ENCODE results near the gene CD1D. TPM values are rescaled to one million over a fixed set of nuclear protein-coding genes. Genes with fewer than 3 reads are reported as not detected.
A peak's percentile ranks its signal among the peaks of the same experiment; 100 is the strongest.

Gene CD1D
- total and polyA plus RNA-seq, 2 donors = 15.0 to 33.5 TPM

DNA sequence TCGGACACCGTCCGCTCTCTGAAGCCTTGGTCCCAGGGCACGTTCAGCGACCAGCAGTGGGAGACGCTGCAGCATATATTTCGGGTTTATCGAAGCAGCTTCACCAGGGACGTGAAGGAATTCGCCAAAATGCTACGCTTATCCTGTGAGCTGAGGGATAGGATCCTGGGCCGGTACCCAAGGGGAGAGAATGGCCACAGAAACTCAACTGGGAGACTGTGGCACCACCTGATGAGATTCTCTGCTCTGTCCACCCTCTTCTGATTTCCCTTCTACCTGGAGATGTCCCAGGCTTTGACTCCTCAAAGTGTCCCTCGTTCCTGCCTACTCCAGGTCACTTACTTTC is 855 bp downstream of the CD1D start:
- peak overlapping the region in 1 of 2 donors; percentile 77 for H3K27ac ChIP-seq (ENCODE audit: low read depth in 1 of 2, low read length in 1 of 2)

DNA sequence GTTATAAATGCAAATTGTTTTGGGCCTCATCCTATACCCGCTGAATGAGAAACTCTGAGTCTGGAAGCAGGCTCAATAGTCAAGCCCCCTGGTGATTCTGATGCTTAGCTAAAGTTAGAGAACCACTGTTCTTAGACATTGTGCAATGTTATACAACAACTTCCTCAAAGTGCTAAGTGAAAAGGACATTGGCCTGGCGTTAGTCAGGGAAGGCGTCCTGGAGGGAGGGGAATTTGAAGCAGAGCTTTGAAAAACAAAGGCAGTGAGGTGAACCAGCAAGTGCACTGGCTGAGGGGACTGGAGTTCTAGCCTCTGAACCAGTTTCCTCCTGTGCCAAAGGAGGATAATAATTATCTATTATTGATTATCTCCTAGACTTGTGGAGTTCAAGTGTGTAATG is 5.1 kb downstream of the CD1D start:
- Histone ChIP-seq H3K9me3 (ENCODE audit: control insufficient read depth in 2 of 2, insufficient read depth in 1 of 2, low read length in 1 of 2) (no peaks in the 10 kb centered on the region), H3K4me1 (ENCODE audit: control insufficient read depth in 2 of 2, insufficient read depth in 2 of 2, low read length in 2 of 2) (peaks cover 34 to 48% of the 10 kb centered on the region in 2 donors), H3K27ac (ENCODE audit: low read depth in 1 of 2, low read length in 1 of 2) (no peak overlapping the region), H3K4me3 (ENCODE audit: low read length in 2 of 2) (no peak overlapping the region), H3K27me3 (ENCODE audit: control insufficient read depth in 2 of 2, insufficient read depth in 1 of 2, low read length in 1 of 2) (peaks cover 0 to 10% of the 10 kb centered on the region in 2 donors), H3K36me3 (ENCODE audit: control insufficient read depth in 2 of 2, insufficient read depth in 2 of 2, low read length in 1 of 2) (peaks cover 12 to 14% of the 10 kb centered on the region in 2 donors)
- 73% methylated on average over 3 of the region's 3 CpGs for WGBS
- DNase-seq (ENCODE audit: low read depth in 6 of 9, low spot score in 9 of 9) = no peak

More for the DNA sequence above, 855 bp downstream of the CD1D start:
- no peaks in the 10 kb centered on the region for H3K9me3 ChIP-seq (ENCODE audit: control insufficient read depth in 2 of 2, insufficient read depth in 1 of 2, low read length in 1 of 2)
- H3K36me3 ChIP-seq (ENCODE audit: control insufficient read depth in 2 of 2, insufficient read depth in 2 of 2, low read length in 1 of 2) = peaks cover 12 to 14% of the 10 kb centered on the region in 2 donors
- H3K4me3 ChIP-seq (ENCODE audit: low read length in 2 of 2) = peak overlapping the region; percentile 88 to 91
- WGBS = 28% methylated on average over 13 of the region's 13 CpGs
- no peak for DNase-seq (ENCODE audit: low read depth in 6 of 9, low spot score in 9 of 9)
- H3K27me3 ChIP-seq (ENCODE audit: control insufficient read depth in 2 of 2, insufficient read depth in 1 of 2, low read length in 1 of 2) = peaks cover 0 to 16% of the 10 kb centered on the region in 2 donors
- peaks cover 39 to 55% of the 10 kb centered on the region in 2 donors for H3K4me1 ChIP-seq (ENCODE audit: control insufficient read depth in 2 of 2, insufficient read depth in 2 of 2, low read length in 2 of 2)

DNA sequence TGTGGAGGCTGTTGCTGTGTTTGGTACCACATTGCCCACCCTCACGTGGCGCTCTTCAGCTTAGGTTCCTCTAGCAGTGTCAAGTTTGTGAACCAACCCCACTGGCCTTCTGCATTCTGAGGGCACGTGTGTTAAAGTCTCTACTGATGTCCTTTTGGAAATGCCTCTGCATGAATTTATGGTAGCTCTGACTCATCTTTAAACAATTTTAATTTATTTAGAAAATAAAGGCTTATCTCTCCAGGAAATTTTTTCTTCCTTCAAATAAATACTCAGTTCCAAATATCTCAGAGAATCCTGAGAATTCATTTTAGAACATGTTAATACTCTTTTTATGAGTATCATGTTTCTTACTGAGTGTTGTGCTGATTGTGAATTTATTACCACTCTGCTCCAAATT is 5.5 kb downstream of the CD1D start:
- 93% methylated on average over 3 of the region's 3 CpGs for WGBS
- peaks cover 0 to 7% of the 10 kb centered on the region in 2 donors for H3K27me3 ChIP-seq (ENCODE audit: control insufficient read depth in 2 of 2, insufficient read depth in 1 of 2, low read length in 1 of 2)
- no peaks in the 10 kb centered on the region for H3K9me3 ChIP-seq (ENCODE audit: control insufficient read depth in 2 of 2, insufficient read depth in 1 of 2, low read length in 1 of 2)
- DNase-seq (ENCODE audit: low read depth in 6 of 9, low spot score in 9 of 9) = no peak
- peaks cover 34 to 48% of the 10 kb centered on the region in 2 donors for H3K4me1 ChIP-seq (ENCODE audit: control insufficient read depth in 2 of 2, insufficient read depth in 2 of 2, low read length in 2 of 2)
- H3K36me3 ChIP-seq (ENCODE audit: control insufficient read depth in 2 of 2, insufficient read depth in 2 of 2, low read length in 1 of 2) = peaks cover 12 to 14% of the 10 kb centered on the region in 2 donors
- H3K4me3 ChIP-seq (ENCODE audit: low read length in 2 of 2) = no peak overlapping the region
- H3K27ac ChIP-seq (ENCODE audit: low read depth in 1 of 2, low read length in 1 of 2) = no peak overlapping the region

DNA sequence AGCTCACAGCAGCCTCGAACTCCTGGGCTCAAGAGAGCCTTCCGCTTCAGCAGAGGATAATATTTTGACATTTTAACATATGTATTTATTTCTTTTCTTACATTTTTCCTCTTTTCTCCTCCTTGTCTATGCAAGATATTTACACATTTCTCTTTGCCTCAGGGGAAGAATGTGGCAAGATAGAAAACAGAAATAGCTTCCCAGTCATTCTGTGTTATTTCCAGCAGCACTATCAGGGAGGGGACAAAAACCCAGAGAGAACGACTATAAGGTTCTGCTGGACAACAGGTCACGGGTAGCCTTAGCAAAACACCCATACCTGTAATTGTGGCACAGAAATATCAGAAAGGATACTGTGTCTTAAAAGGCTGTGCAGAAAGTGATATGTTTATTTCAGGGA is 7.9 kb downstream of the CD1D start:
- no peaks in the 10 kb centered on the region for H3K27me3 ChIP-seq (ENCODE audit: control insufficient read depth in 2 of 2, insufficient read depth in 1 of 2, low read length in 1 of 2)
- peaks cover 9 to 12% of the 10 kb centered on the region in 2 donors for H3K36me3 ChIP-seq (ENCODE audit: control insufficient read depth in 2 of 2, insufficient read depth in 2 of 2, low read length in 1 of 2)
- peaks cover 1 to 7% of the 10 kb centered on the region in 2 donors for H3K9me3 ChIP-seq (ENCODE audit: control insufficient read depth in 2 of 2, insufficient read depth in 1 of 2, low read length in 1 of 2)
- WGBS = 95% methylated on average over 4 of the region's 4 CpGs
- DNase-seq (ENCODE audit: low read depth in 6 of 9, low spot score in 9 of 9) = no peak
- H3K27ac ChIP-seq (ENCODE audit: low read depth in 1 of 2, low read length in 1 of 2) = no peak overlapping the region
- peaks cover 12 to 26% of the 10 kb centered on the region in 2 donors for H3K4me1 ChIP-seq (ENCODE audit: control insufficient read depth in 2 of 2, insufficient read depth in 2 of 2, low read length in 2 of 2)
- no peak overlapping the region for H3K4me3 ChIP-seq (ENCODE audit: low read length in 2 of 2)

DNA sequence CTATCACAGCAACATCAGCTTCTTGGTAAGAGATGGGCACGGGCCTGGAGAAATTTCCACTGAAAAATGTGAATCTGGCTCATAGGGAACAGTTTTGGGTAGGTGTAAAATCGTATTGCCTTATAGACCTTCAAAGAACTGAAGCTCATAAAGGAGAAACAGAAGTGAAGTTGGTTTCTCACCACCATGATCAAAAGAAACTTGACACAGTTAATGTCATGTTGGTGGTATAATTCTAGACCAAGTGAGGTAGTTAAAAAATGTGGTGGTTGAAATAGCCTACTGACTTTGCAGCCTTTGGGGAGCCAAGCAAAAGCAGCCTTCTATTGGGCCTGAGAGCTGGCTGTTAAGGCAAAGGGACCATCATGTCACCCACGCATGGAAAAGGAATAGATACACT is 8.9 kb downstream of the CD1D start:
- WGBS = 74% methylated on average over 3 of the region's 3 CpGs
- peak in 1 of 9 donors; percentile 62 for DNase-seq (ENCODE audit: low read depth in 6 of 9, low spot score in 9 of 9)
- Histone ChIP-seq H3K36me3 (ENCODE audit: control insufficient read depth in 2 of 2, insufficient read depth in 2 of 2, low read length in 1 of 2) (peaks cover 3 to 4% of the 10 kb centered on the region in 2 donors), H3K27me3 (ENCODE audit: control insufficient read depth in 2 of 2, insufficient read depth in 1 of 2, low read length in 1 of 2) (no peaks in the 10 kb centered on the region), H3K27ac (ENCODE audit: low read depth in 1 of 2, low read length in 1 of 2) (no peak overlapping the region), H3K4me1 (ENCODE audit: control insufficient read depth in 2 of 2, insufficient read depth in 2 of 2, low read length in 2 of 2) (peaks cover 7 to 22% of the 10 kb centered on the region in 2 donors), H3K4me3 (ENCODE audit: low read length in 2 of 2) (no peak overlapping the region), H3K9me3 (ENCODE audit: control insufficient read depth in 2 of 2, insufficient read depth in 1 of 2, low read length in 1 of 2) (peaks cover 2 to 11% of the 10 kb centered on the region in 2 donors)

DNA sequence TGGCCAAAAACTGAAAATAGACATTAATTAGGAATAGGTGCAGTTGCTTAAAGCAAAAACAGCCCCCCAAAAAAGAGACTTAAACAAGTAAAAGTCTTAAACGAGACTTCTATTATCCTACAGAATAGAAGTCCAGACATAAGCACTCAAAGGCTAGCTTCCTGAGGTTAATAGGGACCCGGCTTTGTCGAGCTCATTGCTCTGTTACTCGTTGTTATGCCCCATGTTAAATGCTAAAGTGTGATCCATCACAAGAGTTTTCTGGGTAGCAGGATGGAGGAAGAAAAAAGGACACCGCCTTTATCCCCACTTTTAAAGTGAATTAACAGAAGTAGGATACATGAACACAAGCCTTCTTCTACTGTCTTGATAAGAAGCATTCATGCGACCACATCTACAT is 10.6 kb downstream of the CD1D start:
- Histone ChIP-seq H3K27ac (ENCODE audit: low read depth in 1 of 2, low read length in 1 of 2) (no peak overlapping the region), H3K4me3 (ENCODE audit: low read length in 2 of 2) (no peak overlapping the region), H3K27me3 (ENCODE audit: control insufficient read depth in 2 of 2, insufficient read depth in 1 of 2, low read length in 1 of 2) (no peaks in the 10 kb centered on the region), H3K4me1 (ENCODE audit: control insufficient read depth in 2 of 2, insufficient read depth in 2 of 2, low read length in 2 of 2) (peaks cover 7 to 10% of the 10 kb centered on the region in 2 donors), H3K9me3 (ENCODE audit: control insufficient read depth in 2 of 2, insufficient read depth in 1 of 2, low read length in 1 of 2) (peaks cover 2 to 14% of the 10 kb centered on the region in 2 donors), H3K36me3 (ENCODE audit: control insufficient read depth in 2 of 2, insufficient read depth in 2 of 2, low read length in 1 of 2) (peaks cover 3 to 4% of the 10 kb centered on the region in 2 donors)
- DNase-seq (ENCODE audit: low read depth in 6 of 9, low spot score in 9 of 9) = no peak
- 88% methylated on average over 6 of the region's 6 CpGs for WGBS

DNA sequence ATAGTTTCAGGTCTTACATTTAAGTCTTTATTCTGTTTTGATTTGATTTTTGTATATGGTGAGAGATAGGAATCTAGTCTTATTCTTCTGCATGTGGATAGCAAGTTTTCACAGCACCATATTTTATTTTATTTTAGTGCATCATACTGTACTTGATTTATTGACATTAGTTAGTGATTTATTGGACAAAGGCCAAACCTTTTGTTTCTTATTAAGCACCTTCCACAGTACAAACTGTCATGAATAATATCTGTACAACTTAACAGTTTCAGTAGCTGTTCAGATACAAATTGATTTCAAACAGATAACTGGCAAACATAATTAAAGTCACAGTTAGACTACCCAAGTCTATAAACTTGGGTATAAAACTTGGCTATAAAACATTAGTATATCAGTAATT is 15.8 kb downstream of the CD1D start:
- no peak overlapping the region for H3K4me3 ChIP-seq (ENCODE audit: low read length in 2 of 2)
- no peak for DNase-seq (ENCODE audit: low read depth in 6 of 9, low spot score in 9 of 9)
- H3K27me3 ChIP-seq (ENCODE audit: control insufficient read depth in 2 of 2, insufficient read depth in 1 of 2, low read length in 1 of 2) = no peaks in the 10 kb centered on the region
- peaks cover 0 to 3% of the 10 kb centered on the region in 2 donors for H3K4me1 ChIP-seq (ENCODE audit: control insufficient read depth in 2 of 2, insufficient read depth in 2 of 2, low read length in 2 of 2)
- no peak overlapping the region for H3K27ac ChIP-seq (ENCODE audit: low read depth in 1 of 2, low read length in 1 of 2)
- H3K9me3 ChIP-seq (ENCODE audit: control insufficient read depth in 2 of 2, insufficient read depth in 1 of 2, low read length in 1 of 2) = peaks cover 2 to 14% of the 10 kb centered on the region in 2 donors
- H3K36me3 ChIP-seq (ENCODE audit: control insufficient read depth in 2 of 2, insufficient read depth in 2 of 2, low read length in 1 of 2) = peaks cover 11 to 12% of the 10 kb centered on the region in 2 donors

DNA sequence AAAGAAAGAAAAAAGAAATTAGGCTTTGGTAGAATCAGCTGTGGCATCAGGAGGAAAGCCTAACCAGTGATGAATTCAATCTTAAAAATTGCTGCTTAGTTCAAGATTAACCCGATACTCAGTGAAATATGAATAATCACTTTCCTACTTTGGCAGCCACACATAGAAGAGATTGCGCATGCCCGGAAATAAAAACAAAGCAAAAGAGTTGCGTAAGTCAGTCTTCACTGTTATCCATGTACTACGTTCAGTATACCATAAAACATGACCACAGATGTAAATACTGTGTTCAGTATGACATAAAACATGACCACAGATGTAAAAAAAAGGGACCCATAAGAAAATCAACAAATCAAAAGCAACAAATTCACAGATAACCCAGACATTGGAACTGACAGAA is 19.2 kb downstream of the CD1D start:
- 69% methylated on average over 5 of the region's 5 CpGs for WGBS
- Histone ChIP-seq H3K27ac (ENCODE audit: low read depth in 1 of 2, low read length in 1 of 2) (no peak overlapping the region), H3K27me3 (ENCODE audit: control insufficient read depth in 2 of 2, insufficient read depth in 1 of 2, low read length in 1 of 2) (no peaks in the 10 kb centered on the region), H3K4me1 (ENCODE audit: control insufficient read depth in 2 of 2, insufficient read depth in 2 of 2, low read length in 2 of 2) (peaks cover 3 to 10% of the 10 kb centered on the region in 2 donors), H3K9me3 (ENCODE audit: control insufficient read depth in 2 of 2, insufficient read depth in 1 of 2, low read length in 1 of 2) (peaks cover 0 to 3% of the 10 kb centered on the region in 2 donors), H3K4me3 (ENCODE audit: low read length in 2 of 2) (peak overlapping the region in 1 of 2 donors; percentile 15), H3K36me3 (ENCODE audit: control insufficient read depth in 2 of 2, insufficient read depth in 2 of 2, low read length in 1 of 2) (peaks cover 11 to 12% of the 10 kb centered on the region in 2 donors)
- DNase-seq (ENCODE audit: low read depth in 6 of 9, low spot score in 9 of 9) = peak in 1 of 9 donors; percentile 60

DNA sequence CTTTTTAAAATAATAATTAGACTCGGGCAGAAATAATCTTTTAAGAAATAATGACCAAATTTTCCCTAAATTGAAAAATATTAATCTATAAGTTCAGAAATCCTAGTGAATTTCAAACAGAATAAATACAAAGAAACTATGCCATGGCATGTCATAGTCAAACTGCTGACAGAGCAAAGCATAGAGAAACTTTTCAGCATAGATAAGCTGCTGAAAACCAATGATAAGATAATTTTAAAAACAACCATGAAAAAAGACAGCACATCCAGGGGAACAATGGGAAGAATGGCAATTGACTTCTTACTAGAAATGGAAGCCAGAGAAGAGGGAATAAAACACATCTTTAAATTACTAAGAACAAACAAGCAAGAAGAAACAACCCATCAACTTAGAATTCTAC is 19.8 kb downstream of the CD1D start:
- peaks cover 11 to 12% of the 10 kb centered on the region in 2 donors for H3K36me3 ChIP-seq (ENCODE audit: control insufficient read depth in 2 of 2, insufficient read depth in 2 of 2, low read length in 1 of 2)
- 94% methylated on average over 1 of the region's 1 CpG for WGBS

More for the DNA sequence above, 19.8 kb downstream of the CD1D start:
- Histone ChIP-seq H3K4me3 (ENCODE audit: low read length in 2 of 2) (peak overlapping the region; percentile 19 to 36), H3K27ac (ENCODE audit: low read depth in 1 of 2, low read length in 1 of 2) (peak overlapping the region in 1 of 2 donors; percentile 35), H3K27me3 (ENCODE audit: control insufficient read depth in 2 of 2, insufficient read depth in 1 of 2, low read length in 1 of 2) (no peaks in the 10 kb centered on the region), H3K9me3 (ENCODE audit: control insufficient read depth in 2 of 2, insufficient read depth in 1 of 2, low read length in 1 of 2) (peaks cover 0 to 2% of the 10 kb centered on the region in 2 donors), H3K4me1 (ENCODE audit: control insufficient read depth in 2 of 2, insufficient read depth in 2 of 2, low read length in 2 of 2) (peaks cover 3 to 10% of the 10 kb centered on the region in 2 donors)
- DNase-seq (ENCODE audit: low read depth in 6 of 9, low spot score in 9 of 9) = peak in 1 of 9 donors; percentile 51

Measured in thymus (tissue), 11 donors.